Measurements from ENCODE around the gene RTTN. TPM values are rescaled to one million over a fixed set of nuclear protein-coding genes. Genes with fewer than 3 reads are reported as not detected.

The RTTN gene
- total and polyA plus RNA-seq, 2 of the 13 experiments (the other 11 are each of a cell fraction or from before 2014, with no cell fraction given), result 5.4 to 18.7 TPM

GRCh38 chr18:70205421-70206397 is at the start of gene RTTN (continued):
- TF ChIP-seq TERF1 (CRISPR knock-in tag; IDR thresholded peaks at IDR 0.05) (no peak), ZNF646 (CRISPR knock-in tag; IDR thresholded peaks at IDR 0.05) (no peak; the same call in 1 of the 2 replicates), ZMYM4 (CRISPR knock-in tag; IDR thresholded peaks at IDR 0.05) (peak; percentile 93), SRY (CRISPR knock-in tag; IDR thresholded peaks at IDR 0.05) (peak; percentile 89), SATB2 (CRISPR knock-in tag; IDR thresholded peaks at IDR 0.05) (peak; percentile 18; the same call in 1 of the 2 replicates), ZNF674 (CRISPR knock-in tag; IDR thresholded peaks at IDR 0.05; ENCODE audit: low read depth) (no peak), IRF1 (CRISPR knock-in tag; IDR thresholded peaks at IDR 0.05; ENCODE audit: low read depth) (no peak), ZNF329 (CRISPR knock-in tag; IDR thresholded peaks at IDR 0.05; ENCODE audit: low read depth) (0 out of 2 replicates have a peak, but pooled peaks have one; percentile 29), ZNF317 (CRISPR knock-in tag; IDR thresholded peaks at IDR 0.05) (peak; percentile 88), ZNF180 (CRISPR knock-in tag; IDR thresholded peaks at IDR 0.05; ENCODE audit: borderline replicate concordance, low read depth) (no peak), ZNF784 (CRISPR knock-in tag; IDR thresholded peaks at IDR 0.05; ENCODE audit: borderline replicate concordance) (peak; percentile 80; the same call in 1 of the 2 replicates), KLF6 (CRISPR knock-in tag; IDR thresholded peaks at IDR 0.05) (peak; percentile 70; the same call in 1 of the 2 replicates), RFXAP (CRISPR knock-in tag; IDR thresholded peaks at IDR 0.05; ENCODE audit: borderline replicate concordance) (peak; percentile 87), RBFOX2 (IDR thresholded peaks at IDR 0.05; ENCODE audit: low read depth, low read length) (peak; percentile 64), GFI1 (CRISPR knock-in tag; IDR thresholded peaks at IDR 0.05; ENCODE audit: borderline replicate concordance) (peak; percentile 49; the same call in 1 of the 2 replicates), ZFP1 (CRISPR knock-in tag; IDR thresholded peaks at IDR 0.05) (peak; percentile 69), ZNF703 (CRISPR knock-in tag; IDR thresholded peaks at IDR 0.05; ENCODE audit: borderline replicate concordance) (peak; percentile 81; the same call in 1 of the 2 replicates), MAFF (IDR thresholded peaks at IDR 0.05; ENCODE audit: low read depth, low read length) (0 out of 2 replicates have a peak, but pooled peaks have one; percentile 1)
